K562 (cell line): Measurements from ENCODE around the gene ITSN1. TPM values are rescaled to one million over a fixed set of nuclear protein-coding genes. Genes with fewer than 3 reads are reported as not detected.

ENCODE experiments used
- ATAC-seq: fragments of 200-7000 bp; cut with Tn5 transposase; 3 replicates; pipeline ENCODE4 v1.9.1; 2020; ENCODE audit warnings: moderate library complexity
- BruUV-seq: library from RNA; stranded (reverse); fragments of 400-500 nt; replicated peaks from 2 replicates; lab custom pipeline; 2021; lab: Mats Ljungman, UMichigan
- CTCF ChIA-PET: fragments of 300-600 bp; formaldehyde crosslinking; extraction: SDS; loops from one replicate; lab custom pipeline; 2021; ENCODE audit warnings: low intra/inter-chr PET ratio; lab: Yijun Ruan, JAX
- POLR2A ChIA-PET: fragments of 300-600, 350-650 bp; sonication (Branson Sonifier 250); formaldehyde crosslinking; extraction: SDS; loops from one replicate; lab custom pipeline; 2021; ENCODE audit warnings: antibody characterized with exemption, inconsistent platforms; lab: Yijun Ruan, JAX
- DNase-seq, 4 experiments: peaks; one replicate each; pipeline versions ENCODE4 v3.0.0 to v3.0.0-alpha.2; 2011 to 2018; ENCODE audit warnings: low spot score in 3 of 4, mixed read lengths in 3 of 4; ENCODE audit errors: extremely low read depth in 1 of 4
- FAIRE-seq: peaks from 2 replicates; lab custom pipeline; 2011; peaks lifted over from hg19 to GRCh38; lab: Jason Lieb, UNC
- H2AFZ ChIP-seq: 2 replicates; pipeline ENCODE4 v1.6.0; 2011; ENCODE audit warnings: low read depth, low read length, control low read depth, inconsistent platforms
- H3K27ac ChIP-seq: fragments of 200-600 bp; 3 replicates; pipeline ENCODE4 v1.8.0; 2011; ENCODE audit warnings: low read depth, mild to moderate bottlenecking, control low read depth, inconsistent platforms, low read length, moderate library complexity, mixed read lengths; ENCODE audit errors: extremely low read depth
- H3K27me3 ChIP-seq, 2 experiments: fragments of 300-600 bp in 1 of 2; 2 replicates in 1 of 2; 3 replicates in 1 of 2; pipeline versions ENCODE4 v1.6.0 to v1.8.0; 2011; ENCODE audit warnings: inconsistent platforms in 2 of 2, low read length in 2 of 2, mild to moderate bottlenecking in 1 of 2, mixed read lengths in 1 of 2, moderate library complexity in 1 of 2; ENCODE audit not compliant: control insufficient read depth in 2 of 2, insufficient read depth in 2 of 2
- H3K36me3 ChIP-seq: fragments of 300-600 bp; 3 replicates; pipeline ENCODE4 v1.8.0; 2011; ENCODE audit warnings: mild to moderate bottlenecking, low read length, inconsistent platforms; ENCODE audit not compliant: control insufficient read depth, insufficient read depth
- H3K4me1 ChIP-seq, 2 experiments: fragments of 200-600 bp in 1 of 2; replicated peaks in 1 of 2; 2 replicates in 1 of 2; 3 replicates in 1 of 2; pipeline versions ENCODE4 v1.5.1 to v1.8.0; 2011; ENCODE audit warnings: inconsistent platforms in 2 of 2, low read length in 2 of 2, mild to moderate bottlenecking in 1 of 2, mixed read lengths in 1 of 2, moderate library complexity in 1 of 2; ENCODE audit not compliant: control insufficient read depth in 2 of 2, insufficient read depth in 2 of 2
- H3K4me2 ChIP-seq: 2 replicates; pipeline ENCODE4 v1.6.1; 2011; ENCODE audit warnings: low read length, control low read depth, inconsistent platforms, mixed read lengths; ENCODE audit not compliant: insufficient read depth
- H3K4me3 ChIP-seq: fragments of 200-600 bp; sonication (generic), shearing (Covaris generic); 2 replicates; pipeline ENCODE4 v1.5.1; 2016; ENCODE audit warnings: control low read depth, inconsistent platforms
- H3K79me2 ChIP-seq: fragments of 200-600 bp; 3 replicates; pipeline ENCODE4 v1.8.0; 2011; ENCODE audit warnings: low read length, inconsistent platforms; ENCODE audit not compliant: control insufficient read depth, insufficient read depth
- H3K9ac ChIP-seq, 2 experiments: 2 replicates each; pipeline versions ENCODE4 v1.6.0 to v1.6.1; 2011; ENCODE audit warnings: low read depth in 2 of 2, low read length in 2 of 2, control low read depth in 1 of 2, inconsistent platforms in 1 of 2, mild to moderate bottlenecking in 1 of 2, mixed read lengths in 1 of 2; ENCODE audit not compliant: insufficient read depth in 1 of 2
- H3K9me1 ChIP-seq: one replicate; pipeline ENCODE4 v1.6.0; 2011; ENCODE audit warnings: inconsistent platforms, mild to moderate bottlenecking, low read length, moderate library complexity; ENCODE audit not compliant: control insufficient read depth, insufficient read depth
- H3K9me3 ChIP-seq: replicated peaks from 2 replicates; pipeline ENCODE4 v1.5.1; 2011; ENCODE audit warnings: low read depth, low read length, inconsistent platforms; ENCODE audit not compliant: control insufficient read depth, insufficient read depth
- H4K20me1 ChIP-seq: replicated peaks from 2 replicates; pipeline ENCODE4 v1.6.1; 2011; ENCODE audit warnings: low read length, inconsistent platforms, mixed read lengths; ENCODE audit not compliant: control insufficient read depth, insufficient read depth
- HDAC1 ChIP-seq, 2 experiments: fragments of 450-650 bp; IDR thresholded peaks; 2 replicates each; pipeline ENCODE4 v1.6.1; 2016 to 2017; ENCODE audit warnings: inconsistent platforms in 1 of 2, mild to moderate bottlenecking in 1 of 2, moderate library complexity in 1 of 2
- MEF2D ChIP-seq: conservative IDR thresholded peaks from 2 replicates; pipeline ENCODE4 v1.6.1; 2016; ENCODE audit warnings: low read depth, missing genetic modification characterization, missing compliant biosample characterization
- NCOA2 ChIP-seq, 2 experiments: fragments of 450-650 bp; IDR thresholded peaks; 2 replicates each; pipeline ENCODE4 v1.6.1; 2018; ENCODE audit warnings: mild to moderate bottlenecking in 2 of 2, moderate library complexity in 1 of 2; ENCODE audit not compliant: partially characterized antibody in 2 of 2
- NUFIP1 ChIP-seq: fragments of 450-650 bp; IDR thresholded peaks from 2 replicates; pipeline ENCODE4 v1.6.1; 2018; ENCODE audit not compliant: partially characterized antibody
- RBFOX2 ChIP-seq: fragments of 200-400 bp; formaldehyde crosslinking; IDR thresholded peaks from 2 replicates; pipeline ENCODE4 v1.6.1; 2017; ENCODE audit warnings: low read depth, mild to moderate bottlenecking, low read length, moderate library complexity
- TAF9B ChIP-seq: fragments of 450-650 bp; IDR thresholded peaks from 2 replicates; pipeline ENCODE4 v1.6.1; 2018; ENCODE audit warnings: mild to moderate bottlenecking; ENCODE audit not compliant: partially characterized antibody
- TCFL5 ChIP-seq: fragments of 250-450 bp; sonication (Bioruptor Pico); conservative IDR thresholded peaks from 2 replicates; pipeline ENCODE4 v1.6.1; 2021; ENCODE audit warnings: mild to moderate bottlenecking, moderate library complexity, matching md5 sums
- TEAD4 ChIP-seq, 2 experiments: sonication (generic) in 1 of 2; formaldehyde crosslinking in 1 of 2; IDR thresholded peaks; 2 replicates each; pipeline versions ENCODE4 v1.6.1 to v1.8.0; 2012 to 2022; ENCODE audit warnings: borderline replicate concordance in 1 of 2, inconsistent platforms in 1 of 2, low read length in 1 of 2, mild to moderate bottlenecking in 1 of 2, missing genetic modification reagents in 1 of 2
- USF2 ChIP-seq: sonication (generic); formaldehyde crosslinking; IDR thresholded peaks from 2 replicates; pipeline ENCODE4 v1.5.0; 2020; ENCODE audit warnings: missing genetic modification reagents
- ZEB2 ChIP-seq: fragments of 450-650 bp; IDR thresholded peaks from 2 replicates; pipeline ENCODE4 v1.6.1; 2016
- ZNF699 ChIP-seq: fragments of 250-450 bp; sonication (Bioruptor Pico); IDR thresholded peaks from 2 replicates; pipeline ENCODE4 v1.8.0; 2021; ENCODE audit warnings: mild to moderate bottlenecking, moderate library complexity; ENCODE audit not compliant: insufficient replicate concordance
- WGBS: fragments of 100-300 bp; shearing (Covaris generic); methylation state at CpG from one replicate; pipeline ENCODE4 v1.1.6; 2016; ENCODE audit warnings: low coverage, mixed read lengths; ENCODE audit not compliant: insufficient coverage; ENCODE audit errors: missing lambda C conversion rate; 5-methylcytosine and 5-hydroxymethylcytosine counted together
- in situ Hi-C: fragments of 300-500 bp; cut with MboI; formaldehyde crosslinking; loops from 4 replicates; pipeline ENCODE4 v1.15.0; 2018; ENCODE audit warnings: inconsistent platforms, mixed read lengths
- intact Hi-C: fragments of 100-400 bp; cut with micrococcal nuclease; formaldehyde crosslinking; loops from 2 replicates; pipeline ENCODE4 v1.14.2; 2022
- polyA plus RNA-seq, 8 experiments: library from polyadenylated mRNA; depleted of rRNA in 4 of 8; stranded (reverse) in 5 of 8; unstranded in 3 of 8; fragments of >200 nt; fragmentation: Nextera tagmentation in 2 of 8; fragmentation: Illumina TruSeq in 1 of 8; extraction: Ambion mirVana in 2 of 8; extraction: Trizol in 1 of 8; gene quantifications; 2 replicates each; pipeline versions ENCODE4 v1.2.1 to v1.2.3, GENCODE V29; 2011 to 2014; ENCODE audit warnings: inconsistent platforms in 1 of 8, missing spikeins in 1 of 8
- total RNA-seq, 7 experiments: library from RNA; depleted of rRNA in 6 of 7; stranded (reverse); fragments of >200 nt in 6 of 7; fragmentation: Illumina TruSeq in 2 of 7; extraction: Trizol in 2 of 7; gene quantifications; 2 replicates each; pipeline versions ENCODE4 v1.2.1 to v1.2.3, GENCODE V29; 2011 to 2021; ENCODE audit warnings: low replicate concordance in 1 of 7
- TF ChIP-seq, protein P1 (sequence below), 3 experiments: IDR thresholded peaks in 2 of 3; conservative IDR thresholded peaks in 1 of 3; 2 replicates each; pipeline ENCODE4 v1.5.1; 2011 to 2012; ENCODE audit warnings: low read length in 3 of 3, mild to moderate bottlenecking in 3 of 3, control low read depth in 2 of 3, improper control_type of control experiment in 1 of 3, inconsistent platforms in 1 of 3, low read depth in 1 of 3, mixed read lengths in 1 of 3, moderate library complexity in 1 of 3; ENCODE audit not compliant: insufficient read depth in 2 of 3
- TF ChIP-seq, protein P2 (sequence below), 2 experiments: fragments of 450-650 bp in 1 of 2; IDR thresholded peaks; 2 replicates each; pipeline ENCODE4 v1.6.1; 2011 to 2017; ENCODE audit warnings: low read depth in 2 of 2, antibody characterized with exemption in 1 of 2, borderline replicate concordance in 1 of 2, low read length in 1 of 2, mild to moderate bottlenecking in 1 of 2, mixed read lengths in 1 of 2; ENCODE audit not compliant: control insufficient read depth in 1 of 2
- TF ChIP-seq, protein P3 (sequence below): fragments of 250-450 bp; sonication (Bioruptor Pico); IDR thresholded peaks from 2 replicates; pipeline ENCODE4 v1.8.0; 2022; ENCODE audit warnings: moderate library complexity, mild to moderate bottlenecking, inconsistent platforms

The ITSN1 gene
- total and polyA plus RNA-seq, 9 of the 15 experiments (the other 6 are each of a cell fraction or from before 2014, with no cell fraction given): 1.1 to 12.6 (median 4.8) TPM

DNA sequence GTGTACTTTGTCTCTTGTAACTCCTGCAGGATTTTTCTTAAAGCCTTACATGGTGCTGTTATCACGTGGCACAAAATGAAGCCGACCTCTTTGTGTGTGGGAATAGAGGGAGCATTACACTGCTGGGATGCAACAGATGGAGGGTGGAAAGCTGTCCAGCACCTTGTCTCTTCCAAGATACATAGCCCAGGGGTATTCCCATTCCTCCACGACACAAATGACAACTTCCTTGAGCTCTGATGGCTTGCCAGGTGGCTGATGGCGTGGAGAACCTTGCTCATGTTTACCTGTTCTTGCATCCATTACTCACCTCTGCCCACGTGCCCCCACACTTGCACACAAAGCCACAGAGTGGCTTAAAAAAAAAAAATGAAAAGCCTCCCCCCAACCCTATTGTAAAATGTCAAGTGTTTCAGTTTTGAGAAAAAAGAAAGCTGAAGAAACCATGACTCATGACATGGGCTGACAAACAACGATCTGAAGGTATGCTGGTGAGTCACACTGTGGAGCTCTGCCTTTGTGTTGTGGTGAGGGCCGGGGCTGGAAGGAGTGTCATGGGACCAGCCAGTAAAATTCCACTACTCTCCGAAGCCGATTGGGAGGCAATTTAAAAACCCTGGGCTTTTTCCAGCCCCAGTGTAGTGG is 305.3 kb downstream of the ITSN1 start:
- intact Hi-C loops: no loop called here
- H3K4me3 ChIP-seq: no peak overlapping the region; the same call in 1 of the 2 replicates
- FAIRE-seq (peak; percentile 95), DNase-seq (peak; percentile 86 to 94 (median 89)), ATAC-seq (peak; percentile 96)
- H3K9me1 ChIP-seq: no peaks in the 10 kb centered on the region
- no peaks in the 10 kb centered on the region for H3K27me3 ChIP-seq
- H3K36me3 ChIP-seq: no peaks in the 10 kb centered on the region
- peak overlapping the region; percentile 90 for H3K27ac ChIP-seq
- ChIA-PET POLR2A (interaction anchor here (0.6 to 3.7 kb wide), 13 partner anchors 9 to 1003 kb away, joined by 3 to 30 read pairs (median 4); no protein-coding TSS in a partner anchor), CTCF (no interaction called here)
- H3K4me1 ChIP-seq: peaks cover 17 to 30% of the 10 kb centered on the region in 2 experiments
- H4K20me1 ChIP-seq: no peaks in the 10 kb centered on the region
- peak overlapping the region; percentile 72 for H3K4me2 ChIP-seq
- H2AFZ ChIP-seq: peak overlapping the region; percentile 86
- H3K9ac ChIP-seq: peak overlapping the region; percentile 67 to 75; a peak in 3 of 4 replicates
- H3K79me2 ChIP-seq: no peaks in the 10 kb centered on the region
- 4% methylated on average over 9 of the region's 9 CpGs for WGBS
- BruUV-seq: no TSS peak
- in situ Hi-C loops: no loop called here
- H3K9me3 ChIP-seq: no peaks in the 10 kb centered on the region
- TF ChIP-seq TAF9B (peak; percentile 57), TCFL5 (CRISPR knock-in tag) (no peak), ZNF699 (no peak), NUFIP1 (peak; percentile 76), TEAD4 (IDR thresholded peaks at IDR 0.05; ENCODE audit: low read length) (peak; percentile 79), TEAD4 (CRISPR knock-in tag; IDR thresholded peaks at IDR 0.05; ENCODE audit: borderline replicate concordance) (no peak), MEF2D (tag) (peak; percentile 70), NCOA2 (IDR thresholded peaks at IDR 0.05; ENCODE audit: partially characterized antibody in 2 of 2) (no peak), USF2 (CRISPR knock-in tag) (peak; percentile 59), HDAC1 (IDR thresholded peaks at IDR 0.05) (no peak; a peak in 1 of 4 replicates), ZEB2 (peak; percentile 92), RBFOX2 (no peak)
- TF ChIP-seq, protein P1, sequence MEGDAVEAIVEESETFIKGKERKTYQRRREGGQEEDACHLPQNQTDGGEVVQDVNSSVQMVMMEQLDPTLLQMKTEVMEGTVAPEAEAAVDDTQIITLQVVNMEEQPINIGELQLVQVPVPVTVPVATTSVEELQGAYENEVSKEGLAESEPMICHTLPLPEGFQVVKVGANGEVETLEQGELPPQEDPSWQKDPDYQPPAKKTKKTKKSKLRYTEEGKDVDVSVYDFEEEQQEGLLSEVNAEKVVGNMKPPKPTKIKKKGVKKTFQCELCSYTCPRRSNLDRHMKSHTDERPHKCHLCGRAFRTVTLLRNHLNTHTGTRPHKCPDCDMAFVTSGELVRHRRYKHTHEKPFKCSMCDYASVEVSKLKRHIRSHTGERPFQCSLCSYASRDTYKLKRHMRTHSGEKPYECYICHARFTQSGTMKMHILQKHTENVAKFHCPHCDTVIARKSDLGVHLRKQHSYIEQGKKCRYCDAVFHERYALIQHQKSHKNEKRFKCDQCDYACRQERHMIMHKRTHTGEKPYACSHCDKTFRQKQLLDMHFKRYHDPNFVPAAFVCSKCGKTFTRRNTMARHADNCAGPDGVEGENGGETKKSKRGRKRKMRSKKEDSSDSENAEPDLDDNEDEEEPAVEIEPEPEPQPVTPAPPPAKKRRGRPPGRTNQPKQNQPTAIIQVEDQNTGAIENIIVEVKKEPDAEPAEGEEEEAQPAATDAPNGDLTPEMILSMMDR (IDR thresholded peaks at IDR 0.05 in 2 of 3, conservative IDR thresholded peaks at IDR 0.05 in 1 of 3; ENCODE audit: insufficient read depth in 2 of 3, low read depth in 1 of 3, low read length in 3 of 3): peak in 1 of 3 experiments; percentile 11; a peak in 1 of 6 replicates
- TF ChIP-seq, protein P2, sequence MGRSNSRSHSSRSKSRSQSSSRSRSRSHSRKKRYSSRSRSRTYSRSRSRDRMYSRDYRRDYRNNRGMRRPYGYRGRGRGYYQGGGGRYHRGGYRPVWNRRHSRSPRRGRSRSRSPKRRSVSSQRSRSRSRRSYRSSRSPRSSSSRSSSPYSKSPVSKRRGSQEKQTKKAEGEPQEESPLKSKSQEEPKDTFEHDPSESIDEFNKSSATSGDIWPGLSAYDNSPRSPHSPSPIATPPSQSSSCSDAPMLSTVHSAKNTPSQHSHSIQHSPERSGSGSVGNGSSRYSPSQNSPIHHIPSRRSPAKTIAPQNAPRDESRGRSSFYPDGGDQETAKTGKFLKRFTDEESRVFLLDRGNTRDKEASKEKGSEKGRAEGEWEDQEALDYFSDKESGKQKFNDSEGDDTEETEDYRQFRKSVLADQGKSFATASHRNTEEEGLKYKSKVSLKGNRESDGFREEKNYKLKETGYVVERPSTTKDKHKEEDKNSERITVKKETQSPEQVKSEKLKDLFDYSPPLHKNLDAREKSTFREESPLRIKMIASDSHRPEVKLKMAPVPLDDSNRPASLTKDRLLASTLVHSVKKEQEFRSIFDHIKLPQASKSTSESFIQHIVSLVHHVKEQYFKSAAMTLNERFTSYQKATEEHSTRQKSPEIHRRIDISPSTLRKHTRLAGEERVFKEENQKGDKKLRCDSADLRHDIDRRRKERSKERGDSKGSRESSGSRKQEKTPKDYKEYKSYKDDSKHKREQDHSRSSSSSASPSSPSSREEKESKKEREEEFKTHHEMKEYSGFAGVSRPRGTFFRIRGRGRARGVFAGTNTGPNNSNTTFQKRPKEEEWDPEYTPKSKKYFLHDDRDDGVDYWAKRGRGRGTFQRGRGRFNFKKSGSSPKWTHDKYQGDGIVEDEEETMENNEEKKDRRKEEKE (IDR thresholded peaks at IDR 0.05; ENCODE audit: borderline replicate concordance in 1 of 2, control insufficient read depth in 1 of 2, low read depth in 2 of 2, low read length in 1 of 2): no peak
- TF ChIP-seq, protein P3, sequence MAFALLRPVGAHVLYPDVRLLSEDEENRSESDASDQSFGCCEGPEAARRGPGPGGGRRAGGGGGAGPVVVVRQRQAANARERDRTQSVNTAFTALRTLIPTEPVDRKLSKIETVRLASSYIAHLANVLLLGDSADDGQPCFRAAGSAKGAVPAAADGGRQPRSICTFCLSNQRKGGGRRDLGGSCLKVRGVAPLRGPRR (CRISPR knock-in tag): no peak
